ENCODE data around the gene FAF2. TPM values are rescaled to one million over a fixed set of nuclear protein-coding genes. Genes with fewer than 3 reads are reported as not detected.

Gene FAF2
- total RNA-seq, 4 donors from 2014 or later, result 14.0 to 20.7 (median 14.7) TPM

DNA sequence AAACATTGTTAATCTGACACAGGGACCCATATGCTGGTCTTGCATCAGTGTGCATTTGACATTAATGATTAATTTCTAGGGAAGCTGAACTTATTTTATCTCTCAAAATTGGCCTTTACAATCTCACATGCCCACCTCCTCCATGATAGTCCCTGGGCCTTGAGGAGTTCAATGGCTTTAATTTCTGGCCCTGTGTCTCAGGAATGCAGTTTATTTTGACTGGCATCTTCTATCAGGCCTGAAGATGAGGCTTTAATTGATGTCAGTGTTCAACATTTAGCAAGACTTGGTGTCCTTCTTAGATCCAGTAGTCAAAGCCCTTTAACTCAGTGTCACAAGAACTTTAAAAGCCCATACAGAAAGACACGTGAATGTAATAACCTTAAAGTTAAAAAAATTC is 21.3 kb upstream of the FAF2 start:
- H3K4me1 ChIP-seq, result no peaks in the 10 kb centered on the region
- intact Hi-C loops (cut with DNase I; ENCODE audit: low total_unique reads) (no loop called here), in situ Hi-C loops (cut with MboI; ENCODE audit: low sequenced_read_pairs in 4 of 4) (loop anchor here in 1 of 4 donors (25.0 kb wide), 1 partner anchor 110 kb away; the partner anchor contains the start of genes CDHR2 and RNF44)
- no peaks in the 10 kb centered on the region for H3K36me3 ChIP-seq
- H3K9me3 ChIP-seq, result no peaks in the 10 kb centered on the region
- no peaks in the 10 kb centered on the region for H3K27me3 ChIP-seq
- no peak overlapping the region for H3K4me3 ChIP-seq
- DNase-seq (no peak), ATAC-seq (no peak)
- no peak overlapping the region for H3K27ac ChIP-seq
- TF ChIP-seq, protein P1, sequence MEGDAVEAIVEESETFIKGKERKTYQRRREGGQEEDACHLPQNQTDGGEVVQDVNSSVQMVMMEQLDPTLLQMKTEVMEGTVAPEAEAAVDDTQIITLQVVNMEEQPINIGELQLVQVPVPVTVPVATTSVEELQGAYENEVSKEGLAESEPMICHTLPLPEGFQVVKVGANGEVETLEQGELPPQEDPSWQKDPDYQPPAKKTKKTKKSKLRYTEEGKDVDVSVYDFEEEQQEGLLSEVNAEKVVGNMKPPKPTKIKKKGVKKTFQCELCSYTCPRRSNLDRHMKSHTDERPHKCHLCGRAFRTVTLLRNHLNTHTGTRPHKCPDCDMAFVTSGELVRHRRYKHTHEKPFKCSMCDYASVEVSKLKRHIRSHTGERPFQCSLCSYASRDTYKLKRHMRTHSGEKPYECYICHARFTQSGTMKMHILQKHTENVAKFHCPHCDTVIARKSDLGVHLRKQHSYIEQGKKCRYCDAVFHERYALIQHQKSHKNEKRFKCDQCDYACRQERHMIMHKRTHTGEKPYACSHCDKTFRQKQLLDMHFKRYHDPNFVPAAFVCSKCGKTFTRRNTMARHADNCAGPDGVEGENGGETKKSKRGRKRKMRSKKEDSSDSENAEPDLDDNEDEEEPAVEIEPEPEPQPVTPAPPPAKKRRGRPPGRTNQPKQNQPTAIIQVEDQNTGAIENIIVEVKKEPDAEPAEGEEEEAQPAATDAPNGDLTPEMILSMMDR (IDR thresholded peaks at IDR 0.05 in 4 of 5, conservative IDR thresholded peaks at IDR 0.05 in 1 of 5), result no peak
- no peak for TF ChIP-seq POLR2A (IDR thresholded peaks at IDR 0.05)

DNA sequence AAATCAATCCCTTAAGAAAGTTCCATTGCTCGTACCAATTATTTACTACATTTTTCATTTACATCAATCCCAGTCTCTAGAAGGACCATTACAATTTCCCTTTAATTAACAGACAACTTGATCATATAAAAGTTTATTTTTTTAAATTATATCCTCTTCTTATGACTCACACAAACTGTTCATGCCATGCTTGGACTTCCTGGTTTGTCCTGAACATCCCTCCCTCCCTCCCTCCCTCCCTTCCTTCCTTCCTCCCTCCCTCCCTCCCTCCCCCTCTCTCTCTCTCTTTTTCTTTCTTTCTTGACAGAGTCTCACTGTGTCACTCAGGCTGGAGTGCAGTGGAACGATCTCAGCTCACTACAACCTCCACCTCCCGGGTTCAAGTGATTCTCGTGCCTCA is 20.2 kb upstream of the FAF2 start:
- DNase-seq (no peak), ATAC-seq (no peak)
- Histone ChIP-seq H3K9me3 (no peaks in the 10 kb centered on the region), H3K4me1 (no peaks in the 10 kb centered on the region), H3K27me3 (no peaks in the 10 kb centered on the region), H3K27ac (no peak overlapping the region), H3K4me3 (no peak overlapping the region), H3K36me3 (no peaks in the 10 kb centered on the region)
- in situ Hi-C loops (cut with MboI; ENCODE audit: low sequenced_read_pairs in 4 of 4) (loop anchor here in 1 of 4 donors (25.0 kb wide), 1 partner anchor 109 kb away; the partner anchor contains the start of genes CDHR2 and RNF44), intact Hi-C loops (cut with DNase I; ENCODE audit: low total_unique reads) (no loop called here)
- no peak for TF ChIP-seq POLR2A (IDR thresholded peaks at IDR 0.05)
- TF ChIP-seq, protein P1 (IDR thresholded peaks at IDR 0.05 in 4 of 5, conservative IDR thresholded peaks at IDR 0.05 in 1 of 5), result no peak

DNA sequence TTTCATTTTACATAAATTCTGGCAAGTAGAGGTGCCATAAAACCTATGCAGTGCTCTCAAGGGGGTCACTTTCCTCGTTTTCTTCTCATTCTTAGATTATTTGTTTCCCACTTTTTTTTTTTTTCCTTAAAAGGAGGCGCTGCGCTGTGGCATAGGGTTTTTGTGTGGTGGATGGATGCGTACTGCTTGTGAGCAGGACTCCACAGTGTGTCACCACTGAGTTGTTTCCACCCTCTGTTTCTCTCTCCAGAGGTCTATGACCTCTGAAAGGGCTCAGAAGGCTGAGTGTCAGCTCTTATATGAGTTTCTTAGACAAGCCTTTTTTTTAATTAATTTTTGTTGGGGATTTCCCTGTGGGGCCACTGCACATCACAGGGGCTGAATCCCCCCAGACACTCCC is 18.2 kb upstream of the FAF2 start:
- Histone ChIP-seq H3K36me3 (no peaks in the 10 kb centered on the region), H3K27me3 (no peaks in the 10 kb centered on the region), H3K4me1 (no peaks in the 10 kb centered on the region), H3K27ac (no peak overlapping the region), H3K4me3 (no peak overlapping the region), H3K9me3 (no peaks in the 10 kb centered on the region)
- in situ Hi-C loops (cut with MboI; ENCODE audit: low sequenced_read_pairs in 4 of 4) (loop anchor here in 1 of 4 donors (25.0 kb wide), 1 partner anchor 107 kb away; the partner anchor contains the start of genes CDHR2 and RNF44), intact Hi-C loops (cut with DNase I; ENCODE audit: low total_unique reads) (no loop called here)
- DNase-seq (no peak), ATAC-seq (no peak)
- TF ChIP-seq, protein P1 (IDR thresholded peaks at IDR 0.05 in 4 of 5, conservative IDR thresholded peaks at IDR 0.05 in 1 of 5), result no peak
- no peak for TF ChIP-seq POLR2A (IDR thresholded peaks at IDR 0.05)

DNA sequence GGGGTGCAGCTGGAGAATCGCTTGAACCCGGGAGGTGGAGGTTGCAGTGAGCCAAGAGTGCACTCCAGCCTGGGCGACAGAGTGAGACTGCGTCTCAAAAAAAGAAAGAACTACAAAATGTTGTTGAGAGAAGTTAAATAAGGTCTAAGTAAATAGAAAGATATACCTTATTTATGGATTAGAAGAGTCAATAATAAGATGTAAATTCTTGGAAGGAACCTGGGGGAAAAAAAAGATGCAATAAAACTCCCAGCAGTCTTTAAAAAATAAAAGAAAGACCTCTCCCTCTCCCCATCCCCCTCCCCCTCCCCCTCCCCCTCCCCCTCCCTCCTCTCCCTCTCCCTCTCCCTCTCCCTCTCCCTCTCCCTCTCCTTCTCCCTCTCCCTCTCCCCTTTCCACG is 15.5 kb upstream of the FAF2 start:
- Histone ChIP-seq H3K27me3 (peaks cover 0 to 2% (median 0%) of the 10 kb centered on the region in 3 donors), H3K27ac (no peak overlapping the region), H3K4me3 (no peak overlapping the region), H3K9me3 (no peaks in the 10 kb centered on the region), H3K36me3 (no peaks in the 10 kb centered on the region), H3K4me1 (no peaks in the 10 kb centered on the region)
- intact Hi-C loops (cut with DNase I; ENCODE audit: low total_unique reads), result no loop called here
- DNase-seq (no peak), ATAC-seq (no peak)
- TF ChIP-seq, protein P1 (IDR thresholded peaks at IDR 0.05 in 4 of 5, conservative IDR thresholded peaks at IDR 0.05 in 1 of 5), result no peak
- TF ChIP-seq POLR2A (IDR thresholded peaks at IDR 0.05), result no peak
- in situ Hi-C loops (cut with MboI; ENCODE audit: low sequenced_read_pairs in 4 of 4), result loop anchor here in 1 of 4 donors (25.0 kb wide), 1 partner anchor 105 kb away; the partner anchor contains the start of genes CDHR2 and RNF44

GRCh38 chr5:176436656-176437055 is 11.5 kb upstream of the FAF2 start:
- intact Hi-C loops (cut with DNase I; ENCODE audit: low total_unique reads) (no loop called here), in situ Hi-C loops (cut with MboI; ENCODE audit: low sequenced_read_pairs in 4 of 4) (loop anchor here in 1 of 4 donors (25.0 kb wide), 1 partner anchor 101 kb away; the partner anchor contains the start of genes CDHR2 and RNF44)
- Histone ChIP-seq H3K36me3 (no peaks in the 10 kb centered on the region), H3K4me1 (no peaks in the 10 kb centered on the region), H3K27me3 (peaks cover 0 to 3% (median 2%) of the 10 kb centered on the region in 3 donors), H3K27ac (peak overlapping the region in 1 of 4 donors; percentile 3), H3K4me3 (no peak overlapping the region), H3K9me3 (no peaks in the 10 kb centered on the region)
- ATAC-seq, result no peak
- TF ChIP-seq, protein P1 (IDR thresholded peaks at IDR 0.05 in 4 of 5, conservative IDR thresholded peaks at IDR 0.05 in 1 of 5), result no peak
- no peak for TF ChIP-seq POLR2A (IDR thresholded peaks at IDR 0.05)
- DNase-seq, result no peak
